Keratinocyte (primary cell): ENCODE measurements around the gene KIF5A. TPM values are rescaled to one million over a fixed set of nuclear protein-coding genes. Genes with fewer than 3 reads are reported as not detected.

Source experiments
- DNase-seq: peaks from one replicate; pipeline ENCODE4 v3.0.0-alpha.2; 2011; ENCODE audit warnings: low read depth, missing footprints, low spot score
- FAIRE-seq: peaks from 2 replicates; lab custom pipeline; 2011; peaks lifted over from hg19 to GRCh38; lab: Jason Lieb, UNC
- H2AFZ ChIP-seq: 2 replicates; pipeline ENCODE4 v1.6.0; 2012; ENCODE audit warnings: low read length, control low read depth, inconsistent platforms; ENCODE audit not compliant: control insufficient read depth
- H3K27ac ChIP-seq: 2 replicates; pipeline ENCODE4 v1.5.1; 2011; ENCODE audit warnings: low read length; ENCODE audit not compliant: control insufficient read depth, insufficient read depth
- H3K27me3 ChIP-seq: 3 replicates; pipeline ENCODE4 v1.6.0; 2011; ENCODE audit warnings: low read length; ENCODE audit not compliant: control insufficient read depth, insufficient read depth; ENCODE audit errors: extremely low read depth
- H3K36me3 ChIP-seq, 2 experiments: 2 replicates in 1 of 2; 3 replicates in 1 of 2; pipeline ENCODE4 v1.5.1; 2011; ENCODE audit warnings: low read length in 2 of 2, mild to moderate bottlenecking in 1 of 2; ENCODE audit not compliant: control insufficient read depth in 2 of 2, insufficient read depth in 2 of 2; ENCODE audit errors: extremely low read depth in 1 of 2
- H3K4me1 ChIP-seq: 3 replicates; pipeline ENCODE4 v1.5.1; 2011; ENCODE audit warnings: low read length; ENCODE audit not compliant: control insufficient read depth, insufficient read depth; ENCODE audit errors: extremely low read depth
- H3K4me2 ChIP-seq: 3 replicates; pipeline ENCODE4 v1.6.0; 2011; ENCODE audit warnings: low read depth, low read length; ENCODE audit not compliant: control insufficient read depth, insufficient read depth; ENCODE audit errors: extremely low read depth
- H3K4me3 ChIP-seq, 3 experiments: fragments of 200-600 bp in 1 of 3; sonication (generic) in 1 of 3; 2 replicates in 2 of 3; 3 replicates in 1 of 3; pipeline ENCODE4 v1.5.1; 2011 to 2016; ENCODE audit warnings: low read length in 3 of 3, mild to moderate bottlenecking in 3 of 3, control low read depth in 2 of 3, inconsistent platforms in 1 of 3, low read depth in 1 of 3, mixed read lengths in 1 of 3, mixed run types in 1 of 3, moderate library complexity in 1 of 3; ENCODE audit not compliant: control insufficient read depth in 2 of 3, insufficient read depth in 2 of 3; ENCODE audit errors: extremely low read depth in 1 of 3
- H3K79me2 ChIP-seq: 2 replicates; pipeline ENCODE4 v1.6.0; 2012; ENCODE audit warnings: low read length; ENCODE audit not compliant: control insufficient read depth, insufficient read depth
- H3K9ac ChIP-seq: 3 replicates; pipeline ENCODE4 v1.6.0; 2011; ENCODE audit warnings: low read length; ENCODE audit not compliant: control insufficient read depth, insufficient read depth; ENCODE audit errors: extremely low read depth
- H3K9me1 ChIP-seq: 3 replicates; pipeline ENCODE4 v1.6.0; 2011; ENCODE audit warnings: low read length; ENCODE audit not compliant: control insufficient read depth, insufficient read depth; ENCODE audit errors: extremely low read depth
- H3K9me3 ChIP-seq: 2 replicates; pipeline ENCODE4 v1.5.1; 2012; ENCODE audit warnings: low read depth, low read length; ENCODE audit not compliant: control insufficient read depth
- H4K20me1 ChIP-seq: 3 replicates; pipeline ENCODE4 v1.6.0; 2011; ENCODE audit warnings: low read length; ENCODE audit not compliant: control insufficient read depth, insufficient read depth; ENCODE audit errors: extremely low read depth
- EZH2 ChIP-seq: IDR thresholded peaks from one replicate; pipeline ENCODE4 v1.6.1; 2012; ENCODE audit warnings: inconsistent platforms, mild to moderate bottlenecking, low read length, moderate library complexity
- dilution Hi-C: fragments of 300-500 bp; cut with MboI; formaldehyde crosslinking; loops from one replicate; pipeline ENCODE4 v1.7.0; 2020; ENCODE audit warnings: low sequenced_read_pairs; ENCODE audit not compliant: extremely low pct_ligation_motif_present
- polyA plus RNA-seq, 5 experiments: library from polyadenylated mRNA; depleted of rRNA in 3 of 5; stranded (reverse) in 3 of 5; stranded (forward) in 1 of 5; unstranded in 1 of 5; fragments of >200 nt; gene quantifications; 1 replicate in 1 of 5; 2 replicates in 3 of 5; 3 replicates in 1 of 5; pipeline versions ENCODE4 v1.2.1 to v1.2.3, GENCODE V29; 2011 to 2012; ENCODE audit warnings: missing spikeins in 2 of 5, low read depth in 1 of 5, low replicate concordance in 1 of 5
- TF ChIP-seq, protein P1 (sequence below), 3 experiments: IDR thresholded peaks in 1 of 3; conservative IDR thresholded peaks in 1 of 3; optimal IDR thresholded peaks in 1 of 3; 2 replicates in 2 of 3; 3 replicates in 1 of 3; pipeline versions ENCODE3 to v1.5.1; 2011; ENCODE audit warnings: low read length in 3 of 3, mild to moderate bottlenecking in 3 of 3, moderate library complexity in 2 of 3, control low read depth in 1 of 3, inconsistent platforms in 1 of 3; ENCODE audit not compliant: insufficient read depth in 2 of 3; ENCODE audit errors: extremely low read depth in 1 of 3

Gene KIF5A
- polyA plus RNA-seq, 1 donor (not counting 4 experiments of a cell fraction or from before 2014, with no cell fraction given) = 0.05 TPM

GRCh38 chr12:57606399-57606798, 56.6 kb downstream of the KIF5A start:
- FAIRE-seq = no peak

GRCh38 chr12:57606821-57607220, 57.0 kb downstream of the KIF5A start:
- H3K4me2 ChIP-seq = no peak overlapping the region
- no peak overlapping the region for H3K9ac ChIP-seq
- peaks cover 15% of the 10 kb centered on the region for H3K4me1 ChIP-seq
- no peaks in the 10 kb centered on the region for H3K9me3 ChIP-seq
- H3K36me3 ChIP-seq = peaks cover 4 to 7% of the 10 kb centered on the region in 2 experiments
- no peak overlapping the region for H3K27ac ChIP-seq
- TF ChIP-seq, protein P1, sequence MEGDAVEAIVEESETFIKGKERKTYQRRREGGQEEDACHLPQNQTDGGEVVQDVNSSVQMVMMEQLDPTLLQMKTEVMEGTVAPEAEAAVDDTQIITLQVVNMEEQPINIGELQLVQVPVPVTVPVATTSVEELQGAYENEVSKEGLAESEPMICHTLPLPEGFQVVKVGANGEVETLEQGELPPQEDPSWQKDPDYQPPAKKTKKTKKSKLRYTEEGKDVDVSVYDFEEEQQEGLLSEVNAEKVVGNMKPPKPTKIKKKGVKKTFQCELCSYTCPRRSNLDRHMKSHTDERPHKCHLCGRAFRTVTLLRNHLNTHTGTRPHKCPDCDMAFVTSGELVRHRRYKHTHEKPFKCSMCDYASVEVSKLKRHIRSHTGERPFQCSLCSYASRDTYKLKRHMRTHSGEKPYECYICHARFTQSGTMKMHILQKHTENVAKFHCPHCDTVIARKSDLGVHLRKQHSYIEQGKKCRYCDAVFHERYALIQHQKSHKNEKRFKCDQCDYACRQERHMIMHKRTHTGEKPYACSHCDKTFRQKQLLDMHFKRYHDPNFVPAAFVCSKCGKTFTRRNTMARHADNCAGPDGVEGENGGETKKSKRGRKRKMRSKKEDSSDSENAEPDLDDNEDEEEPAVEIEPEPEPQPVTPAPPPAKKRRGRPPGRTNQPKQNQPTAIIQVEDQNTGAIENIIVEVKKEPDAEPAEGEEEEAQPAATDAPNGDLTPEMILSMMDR (optimal IDR thresholded peaks at IDR 0.05 in 1 of 3, IDR thresholded peaks at IDR 0.05 in 1 of 3, conservative IDR thresholded peaks at IDR 0.05 in 1 of 3; ENCODE audit: extremely low read depth in 1 of 3, insufficient read depth in 2 of 3, low read length in 3 of 3) = no peak
- TF ChIP-seq EZH2 = no peak
- peaks cover 3% of the 10 kb centered on the region for H3K9me1 ChIP-seq
- FAIRE-seq (no peak), DNase-seq (no peak)
- H3K4me3 ChIP-seq = no peak overlapping the region
- dilution Hi-C loops = no loop called here
- H3K27me3 ChIP-seq = peaks cover 33% of the 10 kb centered on the region
- no peak overlapping the region for H2AFZ ChIP-seq
- no peaks in the 10 kb centered on the region for H4K20me1 ChIP-seq
- no peaks in the 10 kb centered on the region for H3K79me2 ChIP-seq

More at GRCh38 chr12:57606399-57606798, 56.6 kb downstream of the KIF5A start:
- no peak overlapping the region for H3K9ac ChIP-seq
- no peak overlapping the region for H3K27ac ChIP-seq
- H3K9me3 ChIP-seq = no peaks in the 10 kb centered on the region
- no peaks in the 10 kb centered on the region for H3K79me2 ChIP-seq
- TF ChIP-seq EZH2 = no peak
- TF ChIP-seq, protein P1 (optimal IDR thresholded peaks at IDR 0.05 in 1 of 3, IDR thresholded peaks at IDR 0.05 in 1 of 3, conservative IDR thresholded peaks at IDR 0.05 in 1 of 3; ENCODE audit: extremely low read depth in 1 of 3, insufficient read depth in 2 of 3, low read length in 3 of 3) = no peak
- H2AFZ ChIP-seq = no peak overlapping the region
- H3K36me3 ChIP-seq = peaks cover 6 to 11% of the 10 kb centered on the region in 2 experiments
- H3K4me1 ChIP-seq = peaks cover 15% of the 10 kb centered on the region
- DNase-seq = no peak
- dilution Hi-C loops = no loop called here
- no peak overlapping the region for H3K4me3 ChIP-seq
- H3K4me2 ChIP-seq = no peak overlapping the region
- H3K27me3 ChIP-seq = peaks cover 30% of the 10 kb centered on the region
- peaks cover 3% of the 10 kb centered on the region for H3K9me1 ChIP-seq
- no peaks in the 10 kb centered on the region for H4K20me1 ChIP-seq
